Activated naive CD8-positive, alpha-beta T cell treated with anti-CD3 and anti-CD28 coated beads, Interleukin-2, amount 50 U/mL, for 16 hours (primary cell): ENCODE measurements around the gene KMT5C.
A peak's percentile ranks its signal among the peaks of the same experiment; 100 is the strongest.

Source experiments
- DNase-seq: peaks from one replicate; pipeline ENCODE4 v3.0.0-alpha.2; 2020; ENCODE audit warnings: low read depth, low spot score

KMT5C gene

DNA sequence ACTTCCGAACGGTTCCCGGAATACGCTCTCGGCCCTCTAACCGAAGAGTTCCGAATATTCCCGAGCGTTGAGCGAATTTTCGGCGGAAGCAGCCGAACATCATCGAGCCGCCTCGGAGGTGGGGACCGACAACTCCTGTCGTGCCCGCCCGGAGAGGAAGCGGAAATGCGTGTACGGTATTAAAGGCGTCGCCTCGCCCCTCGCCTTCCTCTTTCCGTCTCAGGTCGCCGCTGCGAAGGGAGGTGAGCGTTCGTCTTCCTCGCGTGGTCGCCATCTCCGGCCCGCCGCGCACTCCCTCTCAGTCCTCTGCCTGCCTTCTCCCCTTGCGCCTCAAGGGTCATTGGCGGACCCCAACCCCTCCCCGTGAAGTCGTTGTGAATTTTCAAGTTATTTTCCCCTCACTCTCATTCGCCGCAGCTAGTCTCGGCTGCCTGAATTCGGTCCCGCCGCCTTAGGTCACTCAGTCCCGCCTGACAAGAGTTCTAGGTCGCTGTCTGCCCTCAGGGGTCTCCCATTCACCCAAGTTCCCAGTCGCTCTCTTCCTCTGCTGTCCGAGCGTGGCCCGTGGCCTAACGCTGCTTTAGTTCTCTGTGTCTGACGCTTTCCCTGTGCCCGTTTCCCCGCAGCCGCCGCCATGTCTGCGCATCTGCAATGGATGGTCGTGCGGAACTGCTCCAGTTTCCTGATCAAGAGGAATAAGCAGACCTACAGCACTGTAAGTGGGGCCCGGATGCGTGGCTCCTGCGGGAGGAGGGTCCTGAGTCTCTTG lies 46.2 kb downstream of the KMT5C start, which contains the start of gene RPL28:
TSS of gene RPL28 (plus strand) at position 209 of the 769 bp plus-strand sequence. CDS start at position 635, 426 bp downstream.
- peak; percentile 93 for DNase-seq

- DNase-seq, result no peak
Measured at GRCh38 chr19:55386493-55386971, 46.9 kb downstream of the KMT5C start.

DNA sequence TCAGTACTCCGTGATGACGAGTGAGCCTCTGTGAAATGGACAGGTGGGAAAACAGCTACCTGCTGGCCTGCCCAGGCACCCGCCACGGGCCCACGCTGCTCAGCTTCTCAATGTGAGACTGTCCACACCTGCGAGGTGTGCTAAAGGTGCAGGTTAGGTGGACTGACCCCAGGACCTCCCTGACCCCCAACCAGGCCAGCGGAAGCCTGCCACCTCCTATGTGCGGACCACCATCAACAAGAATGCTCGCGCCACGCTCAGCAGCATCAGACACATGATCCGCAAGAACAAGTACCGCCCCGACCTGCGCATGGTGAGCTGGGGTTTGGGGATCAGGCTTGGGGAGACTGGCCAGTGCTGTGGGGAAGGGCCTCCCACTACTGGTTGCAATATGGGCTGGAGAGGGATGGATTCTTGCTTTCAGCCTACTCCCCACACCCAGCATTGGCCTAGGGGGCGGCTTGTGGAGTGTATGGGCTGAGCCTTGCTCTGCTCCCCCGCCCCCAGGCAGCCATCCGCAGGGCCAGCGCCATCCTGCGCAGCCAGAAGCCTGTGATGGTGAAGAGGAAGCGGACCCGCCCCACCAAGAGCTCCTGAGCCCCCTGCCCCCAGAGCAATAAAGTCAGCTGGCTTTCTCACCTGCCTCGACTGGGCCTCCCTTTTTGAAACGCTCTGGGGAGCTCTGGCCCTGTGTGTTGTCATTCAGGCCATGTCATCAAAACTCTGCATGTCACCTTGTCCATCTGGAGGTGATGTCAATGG lies 48.2 kb downstream of the KMT5C start:
- no peak for DNase-seq

DNA sequence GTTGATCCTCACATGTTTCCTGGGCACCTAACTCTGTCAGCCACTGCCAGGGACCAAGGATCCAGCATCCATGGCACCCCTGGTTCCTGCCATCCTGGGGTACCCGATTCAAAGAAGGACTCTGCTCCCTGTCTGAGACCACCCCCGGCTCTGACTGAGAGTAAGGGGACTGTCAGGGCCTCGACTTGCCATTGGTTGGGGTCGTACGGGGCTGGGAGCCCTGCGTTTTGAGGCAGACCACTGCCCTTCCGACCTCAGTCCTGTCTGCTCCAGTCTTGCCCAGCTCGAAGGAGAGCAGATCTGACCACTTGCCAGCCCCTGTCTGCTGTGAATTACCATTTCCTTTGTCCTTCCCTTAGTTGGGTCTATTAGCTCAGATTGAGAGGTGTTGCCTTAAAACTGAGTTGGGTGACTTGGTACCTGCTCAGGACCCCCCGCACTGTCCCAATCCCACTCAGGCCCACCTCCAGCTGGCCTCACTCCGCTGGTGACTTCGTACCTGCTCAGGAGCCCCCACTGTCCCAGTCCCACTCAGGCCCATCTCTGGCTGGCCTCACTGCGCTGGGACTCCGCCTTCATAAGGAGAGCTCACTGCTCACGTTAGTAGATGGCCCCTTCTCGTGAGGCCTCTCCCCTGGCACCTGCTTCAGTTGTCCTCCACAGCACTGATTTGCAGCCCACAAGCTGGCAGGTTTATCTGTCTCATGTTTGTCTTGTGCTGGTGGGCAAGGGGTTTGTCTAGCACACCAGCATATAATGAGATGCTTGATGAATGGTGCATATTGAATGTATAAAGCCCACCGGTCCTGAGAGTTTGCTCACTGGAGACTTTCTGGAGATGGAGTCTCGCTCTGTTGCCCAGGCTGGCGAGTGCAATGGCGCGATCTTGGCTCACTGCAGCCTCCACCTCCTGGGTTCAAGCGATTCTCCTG lies 50.0 kb downstream of the KMT5C start:
- no peak for DNase-seq

GRCh38 chr19:55390461-55390880 lies 50.8 kb downstream of the KMT5C start:
- no peak for DNase-seq

DNA sequence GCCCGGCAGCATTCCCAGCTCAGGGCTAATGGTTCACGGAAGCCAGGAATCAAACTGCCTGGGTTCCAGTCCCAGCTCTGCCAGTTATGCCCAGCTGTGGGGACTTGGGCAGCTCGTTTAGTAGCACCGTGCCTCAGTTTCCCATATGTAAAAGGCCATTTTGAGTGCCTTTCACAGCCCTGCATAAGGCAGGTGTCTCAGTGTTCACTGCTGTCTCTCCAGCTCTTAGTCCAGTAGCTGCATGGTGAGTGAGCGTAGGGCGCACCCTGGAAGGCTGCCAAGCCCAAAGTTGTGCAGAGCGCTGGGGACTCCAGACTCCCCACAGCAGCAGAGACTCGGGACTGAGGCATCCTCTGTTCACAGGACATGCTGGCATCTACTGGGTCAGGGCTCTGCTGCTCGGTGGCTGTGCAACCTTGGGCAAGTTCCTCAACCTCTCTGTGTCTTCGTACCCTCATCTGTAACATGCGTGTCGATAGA lies 51.6 kb downstream of the KMT5C start:
- DNase-seq, result no peak

- no peak for DNase-seq
Measured at GRCh38 chr19:55391702-55392615, 52.3 kb downstream of the KMT5C start.

DNA sequence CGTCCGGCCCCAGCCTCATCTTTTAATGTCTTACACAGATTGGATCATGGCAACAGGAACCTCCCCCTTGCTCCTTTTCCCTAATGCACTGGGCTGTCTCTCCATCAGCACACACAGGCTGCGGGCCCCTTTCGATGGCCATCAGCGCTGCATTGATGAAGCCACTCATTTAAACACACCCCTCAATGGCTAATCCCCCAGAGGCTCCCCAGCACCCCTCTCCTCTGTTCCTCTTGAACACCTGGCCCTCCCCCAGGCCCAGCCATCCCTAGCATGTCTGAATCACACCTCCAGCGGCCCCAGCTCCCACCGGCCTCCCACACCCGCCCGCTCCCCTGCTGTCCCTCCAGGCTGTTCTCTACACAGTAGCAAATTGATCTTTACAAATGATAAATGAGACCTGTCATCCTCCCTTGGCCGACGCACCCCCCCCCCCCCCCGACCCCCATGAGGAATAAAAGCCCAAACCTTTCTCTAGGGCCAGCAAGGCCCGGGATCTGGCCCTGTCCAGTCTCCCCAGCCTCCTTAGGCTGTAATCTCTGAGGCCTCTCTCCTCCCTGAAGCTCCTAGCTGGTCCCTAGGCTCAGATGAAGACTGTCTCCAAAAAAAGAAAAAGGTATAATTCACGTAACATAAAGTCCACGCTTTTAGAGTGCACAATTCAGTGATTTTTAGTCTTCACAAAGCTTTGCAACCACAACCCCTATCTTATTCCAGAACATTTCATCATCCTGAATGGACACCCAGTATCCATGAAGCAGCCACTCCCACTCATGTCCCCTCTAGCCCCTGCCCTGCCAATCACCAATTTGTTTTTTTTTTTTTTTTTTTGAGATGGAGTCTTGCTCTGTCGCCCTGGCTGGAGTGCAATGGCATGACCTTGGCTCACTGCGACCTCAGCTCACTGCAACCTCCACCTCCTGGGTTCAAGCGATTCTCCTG lies 53.4 kb downstream of the KMT5C start:
- DNase-seq, result no peak
